GM13977 (cell line): ENCODE results near the gene FSTL5.

ENCODE experiments used
- DNase-seq: peaks from one replicate; pipeline ENCODE4 v3.0.0; 2012; ENCODE audit warnings: low spot score
- in situ Hi-C: fragments of 300-500 bp; cut with MboI; formaldehyde crosslinking; loops from one replicate; pipeline ENCODE4 v1.12.0; 2022; ENCODE audit warnings: low sequenced_read_pairs, low pct_unique_long_range_greater_than_20kb, mixed read lengths, inconsistent platforms; ENCODE audit not compliant: unreplicated experiment
- TF ChIP-seq, protein P1 (sequence below): IDR thresholded peaks from 2 replicates; pipeline ENCODE4 v1.5.1; 2012; ENCODE audit warnings: mild to moderate bottlenecking, control low read depth; ENCODE audit not compliant: insufficient read depth; ENCODE audit errors: extremely low read depth, missing control alignments

Gene FSTL5

DNA sequence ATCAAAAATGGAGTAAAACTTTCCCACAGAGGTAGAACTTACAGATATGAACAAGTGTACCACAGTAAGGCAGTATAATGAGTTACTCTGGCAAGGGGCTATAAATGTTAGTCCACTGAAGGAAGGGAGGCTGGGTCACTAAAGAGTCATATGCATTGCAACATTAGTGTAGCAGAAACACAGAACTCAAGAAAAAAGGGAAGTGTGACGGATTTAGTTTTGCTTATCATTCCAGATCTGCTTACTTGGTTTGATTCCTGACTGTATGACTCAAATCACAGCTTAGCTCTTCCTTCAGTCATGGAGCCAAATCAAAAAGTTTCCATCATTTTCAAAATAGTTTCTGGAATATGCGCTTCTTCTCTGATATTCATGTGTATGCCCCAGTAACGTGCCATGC, 148.7 kb downstream of the FSTL5 start:
- TF ChIP-seq, protein P1, sequence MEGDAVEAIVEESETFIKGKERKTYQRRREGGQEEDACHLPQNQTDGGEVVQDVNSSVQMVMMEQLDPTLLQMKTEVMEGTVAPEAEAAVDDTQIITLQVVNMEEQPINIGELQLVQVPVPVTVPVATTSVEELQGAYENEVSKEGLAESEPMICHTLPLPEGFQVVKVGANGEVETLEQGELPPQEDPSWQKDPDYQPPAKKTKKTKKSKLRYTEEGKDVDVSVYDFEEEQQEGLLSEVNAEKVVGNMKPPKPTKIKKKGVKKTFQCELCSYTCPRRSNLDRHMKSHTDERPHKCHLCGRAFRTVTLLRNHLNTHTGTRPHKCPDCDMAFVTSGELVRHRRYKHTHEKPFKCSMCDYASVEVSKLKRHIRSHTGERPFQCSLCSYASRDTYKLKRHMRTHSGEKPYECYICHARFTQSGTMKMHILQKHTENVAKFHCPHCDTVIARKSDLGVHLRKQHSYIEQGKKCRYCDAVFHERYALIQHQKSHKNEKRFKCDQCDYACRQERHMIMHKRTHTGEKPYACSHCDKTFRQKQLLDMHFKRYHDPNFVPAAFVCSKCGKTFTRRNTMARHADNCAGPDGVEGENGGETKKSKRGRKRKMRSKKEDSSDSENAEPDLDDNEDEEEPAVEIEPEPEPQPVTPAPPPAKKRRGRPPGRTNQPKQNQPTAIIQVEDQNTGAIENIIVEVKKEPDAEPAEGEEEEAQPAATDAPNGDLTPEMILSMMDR, result no peak
- in situ Hi-C loops, result no loop called here
- DNase-seq, result no peak

DNA sequence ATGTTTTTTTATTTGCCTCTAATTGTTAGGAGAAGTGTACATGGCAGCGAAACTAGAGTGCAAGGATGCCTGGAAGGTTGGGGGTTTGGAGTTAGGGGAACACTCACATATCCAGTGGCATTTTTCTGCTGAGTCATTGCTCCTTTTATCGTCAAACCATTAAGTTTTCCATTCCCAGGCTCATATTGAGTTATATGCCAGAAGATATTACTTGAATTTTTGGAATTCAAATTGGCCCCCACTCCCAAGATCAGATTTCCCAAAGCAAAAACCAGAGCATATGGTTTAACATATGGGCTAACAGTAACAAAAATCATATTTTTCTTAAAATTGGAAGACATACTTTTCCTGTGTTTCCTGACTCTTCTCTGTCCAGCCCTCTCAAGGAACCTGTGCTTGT, 152.7 kb downstream of the FSTL5 start:
- in situ Hi-C loops, result no loop called here
- TF ChIP-seq, protein P1, result no peak
- DNase-seq, result no peak

DNA sequence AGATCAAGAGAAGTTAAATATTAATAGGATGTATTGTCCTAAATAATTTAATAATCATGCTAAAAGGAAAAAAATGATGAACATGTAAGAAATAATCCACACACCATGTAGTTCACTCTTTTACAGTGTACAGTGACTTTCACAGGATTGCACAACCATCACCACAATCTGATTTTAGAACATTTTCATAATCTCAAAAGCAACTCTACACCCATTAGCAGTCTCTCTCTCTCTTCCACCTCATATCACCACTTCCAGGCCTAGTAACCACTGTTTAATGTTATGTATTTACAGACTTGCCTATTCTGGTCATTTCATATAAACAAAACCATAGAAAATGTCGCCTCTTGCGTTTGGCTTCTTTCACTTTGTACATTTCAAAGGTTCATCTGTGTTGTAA, 153.4 kb downstream of the FSTL5 start:
- TF ChIP-seq, protein P1, result no peak
- in situ Hi-C loops, result no loop called here
- DNase-seq, result no peak

DNA sequence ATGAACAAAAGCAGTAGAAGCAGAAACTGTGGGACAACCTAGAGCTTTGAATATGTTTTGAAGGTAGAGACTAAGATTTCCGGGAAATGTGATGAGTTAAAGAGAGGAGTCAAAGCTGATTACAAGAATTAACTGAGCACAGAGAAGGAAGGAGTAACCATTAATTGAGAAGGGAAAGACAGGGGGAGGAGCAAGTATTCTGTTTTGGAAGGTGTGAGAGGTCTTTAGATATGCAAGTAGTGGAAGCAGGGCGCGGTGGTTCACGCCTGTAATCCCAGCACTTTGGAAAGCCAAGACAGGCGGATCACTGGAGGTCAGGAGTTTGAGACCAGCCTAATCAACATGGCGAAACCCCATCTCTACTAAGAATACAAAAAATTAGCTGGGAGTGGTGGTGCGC, 171.5 kb downstream of the FSTL5 start:
- in situ Hi-C loops, result no loop called here
- DNase-seq, result no peak
- TF ChIP-seq, protein P1, result no peak

DNA sequence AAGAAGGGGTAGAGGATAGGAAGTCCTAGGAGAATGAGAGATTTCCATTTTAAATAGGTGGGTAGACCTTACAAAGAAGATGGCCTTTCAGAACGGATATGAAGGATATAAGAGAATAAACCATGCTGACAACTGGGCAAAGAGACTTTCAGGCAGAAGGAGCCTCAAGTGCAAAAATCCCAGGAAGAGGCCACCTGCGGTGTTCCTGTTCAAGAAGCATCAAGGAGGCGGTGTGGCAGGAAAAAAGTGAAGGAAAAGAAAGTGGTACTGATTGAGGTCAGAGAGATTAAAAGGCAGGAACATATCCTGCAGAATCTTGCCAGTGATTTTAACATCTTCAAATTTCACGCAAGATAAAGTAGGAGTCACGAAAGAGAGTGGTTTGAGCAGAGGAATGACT, 172.0 kb downstream of the FSTL5 start:
- in situ Hi-C loops, result no loop called here
- DNase-seq, result no peak
- TF ChIP-seq, protein P1, result no peak

DNA sequence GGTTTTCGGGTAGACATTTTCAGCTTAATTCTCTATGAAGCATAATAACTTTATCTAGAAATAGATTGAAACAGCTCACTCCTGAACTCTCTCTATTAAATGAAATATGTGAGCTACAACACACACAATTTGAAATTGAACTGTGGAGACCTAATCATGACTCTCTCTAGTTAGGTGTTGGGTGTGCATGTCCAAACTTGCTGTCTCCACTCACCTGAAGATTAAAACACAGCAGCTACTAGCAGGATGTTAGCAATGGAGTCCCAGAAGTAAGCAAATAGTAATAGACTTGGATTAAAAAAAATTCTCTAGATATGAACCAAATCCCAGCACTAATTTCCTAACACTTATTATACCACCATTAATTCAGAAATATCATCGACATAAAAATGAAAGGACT, 173.1 kb downstream of the FSTL5 start:
- in situ Hi-C loops, result no loop called here
- DNase-seq, result no peak
- TF ChIP-seq, protein P1, result no peak

DNA sequence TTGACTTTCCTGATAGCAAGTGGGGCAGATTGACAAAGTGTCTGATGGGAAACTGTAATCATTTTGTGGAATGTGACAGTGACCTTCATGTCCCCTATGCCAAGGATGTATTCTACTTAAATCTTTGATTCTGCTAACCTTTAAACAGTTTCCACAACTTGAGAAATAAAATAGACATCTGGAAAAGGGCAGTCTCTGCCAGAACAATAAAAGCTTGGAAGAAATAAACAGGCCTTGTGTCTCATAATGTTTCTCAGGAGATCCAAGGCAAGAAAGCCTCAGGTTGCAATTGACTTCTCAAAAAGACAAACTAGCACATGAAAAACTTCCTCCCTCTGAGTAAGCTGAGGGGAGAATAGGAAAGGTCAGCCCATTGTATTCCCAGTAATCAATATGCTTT, 174.9 kb downstream of the FSTL5 start:
- TF ChIP-seq, protein P1, result no peak
- no peak for DNase-seq
- in situ Hi-C loops, result no loop called here
